Stimulated activated CD8-positive, alpha-beta memory T cell treated with anti-CD3 and anti-CD28 coated beads, Interleukin-2, amount 100 ng/mL, for 1 hour (primary cell): ENCODE data around the gene JAK3.
"Not testable (repeated sequence)": the region's sequence is repeated elsewhere in the genome, so short reads cannot be mapped to it uniquely, and the experiment has no call there.

ENCODE experiments used
- DNase-seq, 2 donors: peaks; one replicate each; pipeline ENCODE4 v3.0.0-alpha.2; 2020; ENCODE audit warnings: low read depth in 2 of 2

Gene JAK3

GRCh38 chr19:17847538-17848366 is at the start of gene JAK3:
TSS of gene JAK3 (minus strand) at chr19:17847982. CDS start at chr19:17844417, 3,565 bp downstream.
- DNase-seq: peak; percentile 73 to 80

GRCh38 chr19:17893766-17894165 is 46.0 kb upstream of the JAK3 start:
- no peak for DNase-seq

GRCh38 chr19:17889609-17890214 is 41.9 kb upstream of the JAK3 start:
- no peak for DNase-seq

- DNase-seq: no peak
Measured at GRCh38 chr19:17888260-17888659, 40.5 kb upstream of the JAK3 start.

- DNase-seq: not testable (repeated sequence)
Measured at GRCh38 chr19:17887221-17887620, 39.4 kb upstream of the JAK3 start.

- no peak for DNase-seq
Measured at GRCh38 chr19:17886515-17886914, 38.7 kb upstream of the JAK3 start.

GRCh38 chr19:17883627-17884410 is 36.0 kb upstream of the JAK3 start:
- no peak for DNase-seq

- DNase-seq: no peak
Measured at GRCh38 chr19:17881701-17882100, 33.9 kb upstream of the JAK3 start.

GRCh38 chr19:17879466-17879865 is 31.7 kb upstream of the JAK3 start:
- DNase-seq: no peak

GRCh38 chr19:17877696-17878095 is 29.9 kb upstream of the JAK3 start:
- DNase-seq: no peak

- no peak for DNase-seq
Measured at GRCh38 chr19:17874758-17875135, 27.0 kb upstream of the JAK3 start.

GRCh38 chr19:17873786-17874757 is 26.3 kb upstream of the JAK3 start:
- peak in 1 of 2 donors; percentile 57 for DNase-seq

GRCh38 chr19:17872251-17873001 is 24.6 kb upstream of the JAK3 start:
- DNase-seq: peak in 1 of 2 donors; percentile 16

- DNase-seq: no peak
Measured at GRCh38 chr19:17871878-17872250, 24.1 kb upstream of the JAK3 start, which contains the start of gene SLC5A5. TSS of gene SLC5A5 (plus strand) at chr19:17871945. CDS start at chr19:17872320, 375 bp downstream.

GRCh38 chr19:17871032-17871877 is 23.5 kb upstream of the JAK3 start:
- DNase-seq: no peak

- DNase-seq: no peak
Measured at GRCh38 chr19:17869114-17869608, 21.4 kb upstream of the JAK3 start.

- no peak for DNase-seq
Measured at GRCh38 chr19:17868669-17869068, 20.9 kb upstream of the JAK3 start.

- no peak for DNase-seq
Measured at GRCh38 chr19:17866964-17867486, 19.2 kb upstream of the JAK3 start.

- DNase-seq: no peak
Measured at GRCh38 chr19:17866312-17866963, 18.7 kb upstream of the JAK3 start.
